Measurements from ENCODE around the gene DSCAM. TPM values are rescaled to one million over a fixed set of nuclear protein-coding genes. Genes with fewer than 3 reads are reported as not detected.

Gene DSCAM
- total and polyA plus RNA-seq, 12 donors: under 0.01 to 0.11 (median 0.07) TPM; not detected in 5

GRCh38 chr21:40393066-40393465 is 453.9 kb downstream of the DSCAM start:
- WGBS, 4 donors: 63 to 74% (median 71%) methylated on average over 5 of the region's 5 CpGs
- no peak overlapping the region for H3K27ac ChIP-seq
- no peak for DNase-seq
- no peaks in the 10 kb centered on the region for H3K27me3 ChIP-seq
- no peak overlapping the region for H3K4me3 ChIP-seq
- no peaks in the 10 kb centered on the region for H3K9me3 ChIP-seq (replicated peaks in 1 of 3)
- intact Hi-C loops (cut with DNase I): no loop called here
- H3K4me1 ChIP-seq (replicated peaks in 1 of 2): no peaks in the 10 kb centered on the region
- TF ChIP-seq POLR2A (IDR thresholded peaks at IDR 0.05): no peak
- TF ChIP-seq, protein P1, sequence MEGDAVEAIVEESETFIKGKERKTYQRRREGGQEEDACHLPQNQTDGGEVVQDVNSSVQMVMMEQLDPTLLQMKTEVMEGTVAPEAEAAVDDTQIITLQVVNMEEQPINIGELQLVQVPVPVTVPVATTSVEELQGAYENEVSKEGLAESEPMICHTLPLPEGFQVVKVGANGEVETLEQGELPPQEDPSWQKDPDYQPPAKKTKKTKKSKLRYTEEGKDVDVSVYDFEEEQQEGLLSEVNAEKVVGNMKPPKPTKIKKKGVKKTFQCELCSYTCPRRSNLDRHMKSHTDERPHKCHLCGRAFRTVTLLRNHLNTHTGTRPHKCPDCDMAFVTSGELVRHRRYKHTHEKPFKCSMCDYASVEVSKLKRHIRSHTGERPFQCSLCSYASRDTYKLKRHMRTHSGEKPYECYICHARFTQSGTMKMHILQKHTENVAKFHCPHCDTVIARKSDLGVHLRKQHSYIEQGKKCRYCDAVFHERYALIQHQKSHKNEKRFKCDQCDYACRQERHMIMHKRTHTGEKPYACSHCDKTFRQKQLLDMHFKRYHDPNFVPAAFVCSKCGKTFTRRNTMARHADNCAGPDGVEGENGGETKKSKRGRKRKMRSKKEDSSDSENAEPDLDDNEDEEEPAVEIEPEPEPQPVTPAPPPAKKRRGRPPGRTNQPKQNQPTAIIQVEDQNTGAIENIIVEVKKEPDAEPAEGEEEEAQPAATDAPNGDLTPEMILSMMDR (IDR thresholded peaks at IDR 0.05): no peak
- H3K36me3 ChIP-seq (replicated peaks in 1 of 2): no peaks in the 10 kb centered on the region

GRCh38 chr21:40388046-40388445 is 458.9 kb downstream of the DSCAM start:
- TF ChIP-seq, protein P1 (IDR thresholded peaks at IDR 0.05): no peak
- TF ChIP-seq POLR2A (IDR thresholded peaks at IDR 0.05): no peak
- Histone ChIP-seq H3K36me3 (replicated peaks in 1 of 2) (no peaks in the 10 kb centered on the region), H3K4me1 (replicated peaks in 1 of 2) (no peaks in the 10 kb centered on the region), H3K27me3 (no peaks in the 10 kb centered on the region), H3K27ac (no peak overlapping the region), H3K4me3 (no peak overlapping the region), H3K9me3 (replicated peaks in 1 of 3) (no peaks in the 10 kb centered on the region)
- intact Hi-C loops (cut with DNase I): loop anchor here in 1 of 2 donors (5.0 kb wide), 1 partner anchor 241 kb away; no protein-coding TSS in a partner anchor
- DNase-seq: no peak
- WGBS, 4 donors: 63 to 77% (median 73%) methylated on average over 6 of the region's 6 CpGs

- Histone ChIP-seq H3K4me1 (replicated peaks in 1 of 2) (no peaks in the 10 kb centered on the region), H3K27me3 (no peaks in the 10 kb centered on the region), H3K4me3 (no peak overlapping the region), H3K36me3 (replicated peaks in 1 of 2) (no peaks in the 10 kb centered on the region), H3K9me3 (replicated peaks in 1 of 3) (no peaks in the 10 kb centered on the region), H3K27ac (no peak overlapping the region)
- intact Hi-C loops (cut with DNase I): loop anchor here (2.0 to 5.0 kb wide), 2 partner anchors 240 to 242 kb away; no protein-coding TSS in a partner anchor
- no peak for DNase-seq
- WGBS, 4 donors: 55 to 75% (median 63%) methylated on average over 2 of the region's 2 CpGs
- TF ChIP-seq, protein P1 (IDR thresholded peaks at IDR 0.05): no peak
- no peak for TF ChIP-seq POLR2A (IDR thresholded peaks at IDR 0.05)
These were observed 459.8 kb downstream of the DSCAM start for GRCh38 chr21:40386981-40387747.

DNA sequence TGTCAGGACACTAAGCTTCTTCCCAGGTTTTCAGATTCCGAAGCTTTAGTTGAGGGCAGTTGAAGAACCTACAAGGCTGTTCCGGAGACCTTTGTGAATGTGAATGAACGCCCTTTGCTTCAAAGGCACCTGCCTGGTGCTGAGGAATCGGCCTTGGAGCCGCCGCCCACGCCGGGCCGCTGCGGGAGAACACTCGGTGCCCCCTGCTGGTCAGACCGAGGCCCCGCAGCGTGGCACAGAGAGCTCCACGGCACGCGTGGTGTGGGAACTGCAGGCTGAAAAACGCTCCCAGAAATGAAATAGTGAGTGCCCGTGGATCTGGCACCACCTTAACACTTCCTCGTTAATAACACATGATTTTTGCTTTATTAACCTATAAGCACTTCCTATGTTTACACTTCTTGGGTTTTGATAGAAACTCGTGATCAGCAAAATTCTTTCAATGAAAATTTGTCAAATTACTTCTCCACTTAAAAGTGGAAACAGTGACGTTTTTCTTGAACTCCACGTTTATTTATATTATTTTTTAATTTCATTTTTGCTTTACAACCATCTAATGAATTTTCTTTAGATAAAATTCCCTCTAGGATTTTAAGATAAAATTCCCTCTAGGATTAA is 460.6 kb downstream of the DSCAM start:
- 5 to 14% (median 9%) methylated on average over 16 to 23 of the region's 23 CpGs for WGBS, 4 donors
- TF ChIP-seq POLR2A (IDR thresholded peaks at IDR 0.05): no peak
- TF ChIP-seq, protein P1 (IDR thresholded peaks at IDR 0.05): peak; percentile 72 to 96 (median 87)
- Histone ChIP-seq H3K27ac (no peak overlapping the region), H3K4me1 (replicated peaks in 1 of 2) (no peaks in the 10 kb centered on the region), H3K9me3 (replicated peaks in 1 of 3) (no peaks in the 10 kb centered on the region), H3K27me3 (no peaks in the 10 kb centered on the region), H3K4me3 (no peak overlapping the region), H3K36me3 (replicated peaks in 1 of 2) (no peaks in the 10 kb centered on the region)
- DNase-seq: peak; percentile 57 to 81 (median 76)
- intact Hi-C loops (cut with DNase I): loop anchor here (2.0 to 5.0 kb wide), 2 partner anchors 239 to 242 kb away; no protein-coding TSS in a partner anchor
